PFSK-1 (cell line): Measurements from ENCODE around the gene FOXC1.
A peak's percentile ranks its signal among the peaks of the same experiment; 100 is the strongest.

Experiments
- FOXP2 ChIP-seq: optimal IDR thresholded peaks from 2 replicates; pipeline ENCODE3; 2011; ENCODE audit warnings: borderline replicate concordance, control low read depth, inconsistent platforms; ENCODE audit not compliant: insufficient read depth; ENCODE audit errors: extremely low read length, extremely low read depth
- POLR2AphosphoS5 ChIP-seq: IDR thresholded peaks from 2 replicates; pipeline ENCODE4 v1.6.1; 2012; ENCODE audit warnings: low read depth, mild to moderate bottlenecking, control low read depth, low read length, moderate library complexity
- SIN3A ChIP-seq: IDR thresholded peaks from 2 replicates; pipeline ENCODE4 v1.6.1; 2012; ENCODE audit warnings: mild to moderate bottlenecking, low read length, moderate library complexity, borderline replicate concordance; ENCODE audit not compliant: insufficient read depth
- TAF1 ChIP-seq: IDR thresholded peaks from 2 replicates; pipeline ENCODE4 v1.6.1; 2012; ENCODE audit warnings: low read length, control low read depth, borderline replicate concordance; ENCODE audit not compliant: insufficient read depth
- TF ChIP-seq, protein P1 (sequence below), 2 experiments: IDR thresholded peaks; 2 replicates each; pipeline versions ENCODE4 v1.6.1 to v1.8.0; 2011 to 2012; ENCODE audit warnings: low read depth in 2 of 2, low read length in 2 of 2, control low read depth in 1 of 2, inconsistent platforms in 1 of 2, mild to moderate bottlenecking in 1 of 2, moderate library complexity in 1 of 2; ENCODE audit not compliant: insufficient read depth in 1 of 2

FOXC1 gene

GRCh38 chr6:1605004-1605892 is 4.5 kb upstream of the FOXC1 start:
- TF ChIP-seq FOXP2 (no peak), SIN3A (no peak), POLR2AphosphoS5 (no peak), TAF1 (no peak)
- TF ChIP-seq, protein P1, sequence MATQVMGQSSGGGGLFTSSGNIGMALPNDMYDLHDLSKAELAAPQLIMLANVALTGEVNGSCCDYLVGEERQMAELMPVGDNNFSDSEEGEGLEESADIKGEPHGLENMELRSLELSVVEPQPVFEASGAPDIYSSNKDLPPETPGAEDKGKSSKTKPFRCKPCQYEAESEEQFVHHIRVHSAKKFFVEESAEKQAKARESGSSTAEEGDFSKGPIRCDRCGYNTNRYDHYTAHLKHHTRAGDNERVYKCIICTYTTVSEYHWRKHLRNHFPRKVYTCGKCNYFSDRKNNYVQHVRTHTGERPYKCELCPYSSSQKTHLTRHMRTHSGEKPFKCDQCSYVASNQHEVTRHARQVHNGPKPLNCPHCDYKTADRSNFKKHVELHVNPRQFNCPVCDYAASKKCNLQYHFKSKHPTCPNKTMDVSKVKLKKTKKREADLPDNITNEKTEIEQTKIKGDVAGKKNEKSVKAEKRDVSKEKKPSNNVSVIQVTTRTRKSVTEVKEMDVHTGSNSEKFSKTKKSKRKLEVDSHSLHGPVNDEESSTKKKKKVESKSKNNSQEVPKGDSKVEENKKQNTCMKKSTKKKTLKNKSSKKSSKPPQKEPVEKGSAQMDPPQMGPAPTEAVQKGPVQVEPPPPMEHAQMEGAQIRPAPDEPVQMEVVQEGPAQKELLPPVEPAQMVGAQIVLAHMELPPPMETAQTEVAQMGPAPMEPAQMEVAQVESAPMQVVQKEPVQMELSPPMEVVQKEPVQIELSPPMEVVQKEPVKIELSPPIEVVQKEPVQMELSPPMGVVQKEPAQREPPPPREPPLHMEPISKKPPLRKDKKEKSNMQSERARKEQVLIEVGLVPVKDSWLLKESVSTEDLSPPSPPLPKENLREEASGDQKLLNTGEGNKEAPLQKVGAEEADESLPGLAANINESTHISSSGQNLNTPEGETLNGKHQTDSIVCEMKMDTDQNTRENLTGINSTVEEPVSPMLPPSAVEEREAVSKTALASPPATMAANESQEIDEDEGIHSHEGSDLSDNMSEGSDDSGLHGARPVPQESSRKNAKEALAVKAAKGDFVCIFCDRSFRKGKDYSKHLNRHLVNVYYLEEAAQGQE (IDR thresholded peaks at IDR 0.05; ENCODE audit: insufficient read depth in 1 of 2, low read depth in 2 of 2, low read length in 2 of 2), result no peak

GRCh38 chr6:1605893-1606779 is 3.6 kb upstream of the FOXC1 start:
- TF ChIP-seq POLR2AphosphoS5 (no peak), FOXP2 (no peak), TAF1 (no peak), SIN3A (no peak)
- TF ChIP-seq, protein P1 (IDR thresholded peaks at IDR 0.05; ENCODE audit: insufficient read depth in 1 of 2, low read depth in 2 of 2, low read length in 2 of 2), result no peak

DNA sequence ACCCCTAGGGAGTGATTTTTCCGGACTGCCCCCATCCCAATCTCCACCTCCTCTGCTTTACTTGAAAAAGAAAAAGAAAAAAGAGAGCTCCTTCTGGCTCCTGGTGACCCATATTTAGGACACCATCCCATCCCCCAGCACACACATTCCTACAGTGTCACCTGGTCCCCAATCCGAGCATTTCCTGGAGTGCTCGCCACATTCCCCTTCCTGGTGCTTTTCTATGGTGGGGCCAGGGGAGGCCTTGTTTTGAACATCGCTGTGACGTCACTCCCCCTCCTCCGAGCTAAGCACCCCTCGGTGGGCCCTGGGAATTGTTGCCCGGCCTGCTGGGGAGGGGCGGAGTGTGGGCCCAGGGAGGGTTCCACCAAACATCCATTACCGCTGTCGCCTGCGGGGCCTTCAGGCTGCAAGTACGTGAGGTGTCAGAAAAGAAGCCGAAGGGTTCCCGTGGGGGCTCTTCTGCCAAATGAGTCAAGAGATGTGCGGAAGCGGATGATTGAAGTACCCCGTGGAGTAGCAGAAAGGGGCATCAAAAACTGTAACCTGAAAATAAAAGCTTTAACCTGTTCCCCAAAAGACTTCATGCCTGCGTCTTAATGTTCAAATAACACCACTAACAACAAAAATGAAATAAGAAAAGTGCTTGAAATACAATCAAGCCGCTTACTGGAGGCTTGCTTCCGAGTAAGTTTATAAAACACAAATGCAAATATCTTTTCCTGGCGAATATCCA is 2.8 kb upstream of the FOXC1 start:
- TF ChIP-seq SIN3A (no peak), TAF1 (no peak), POLR2AphosphoS5 (no peak), FOXP2 (no peak)
- TF ChIP-seq, protein P1 (IDR thresholded peaks at IDR 0.05; ENCODE audit: insufficient read depth in 1 of 2, low read depth in 2 of 2, low read length in 2 of 2), result no peak

DNA sequence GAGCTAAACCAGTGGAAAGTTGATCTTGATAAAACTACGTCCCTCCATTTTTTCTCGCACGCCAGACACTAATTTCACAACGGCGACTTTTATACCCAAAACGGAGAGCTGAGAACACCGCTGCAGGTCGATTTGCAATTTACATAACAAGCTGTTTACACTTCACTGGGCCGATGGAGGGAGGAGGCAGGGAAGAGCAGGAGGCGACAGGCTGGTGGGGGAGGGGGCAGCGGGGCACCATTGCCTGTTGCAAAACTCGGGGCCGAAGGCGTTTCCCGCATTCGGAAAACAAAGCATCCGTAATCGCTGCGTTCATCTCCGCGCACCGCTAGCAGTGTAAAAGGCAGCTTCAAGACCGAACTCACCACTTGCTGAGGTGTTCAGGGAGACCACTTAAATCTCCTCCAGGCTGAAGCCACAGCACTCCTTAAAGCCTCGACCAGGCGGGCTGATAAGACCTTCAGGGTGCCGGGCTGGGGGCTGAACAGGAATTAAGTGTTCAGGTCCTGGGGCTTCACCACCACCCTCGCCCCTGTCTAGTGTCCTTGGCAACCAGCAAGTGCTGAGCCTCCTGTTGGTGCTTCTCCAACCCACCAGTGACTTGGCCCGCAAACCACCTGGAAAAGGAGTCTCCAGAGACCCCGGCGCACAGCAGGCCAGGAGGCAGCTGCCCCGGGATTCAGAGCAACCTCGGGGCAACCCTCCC is 2.0 kb upstream of the FOXC1 start:
- peak; percentile 65 for TF ChIP-seq FOXP2
- TF ChIP-seq, protein P1 (IDR thresholded peaks at IDR 0.05; ENCODE audit: insufficient read depth in 1 of 2, low read depth in 2 of 2, low read length in 2 of 2), result no peak
